Measurements from ENCODE around the gene ALG8.

ALG8 gene

DNA sequence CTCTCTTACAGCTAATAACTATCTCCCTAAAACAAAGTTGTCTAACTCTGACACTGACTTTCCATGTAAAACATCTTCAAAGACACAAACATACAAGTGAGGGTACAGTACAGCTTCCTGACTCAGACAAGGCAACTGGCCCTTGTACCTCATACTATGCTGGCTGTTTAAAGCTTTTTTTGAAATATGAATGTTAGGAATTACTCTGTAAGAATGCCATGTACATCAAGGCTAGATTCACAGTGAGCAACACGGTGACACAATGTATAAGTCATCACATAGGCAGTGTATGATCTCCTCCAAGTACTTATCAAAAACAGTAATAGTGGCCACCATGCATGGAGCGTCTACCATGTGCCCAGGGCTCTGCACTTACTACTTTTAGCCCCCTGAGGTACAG lies 28.6 kb downstream of the ALG8 start:
- Histone ChIP-seq H3K4me3 (ENCODE audit: low read depth in 1 of 2, low read length in 1 of 2) (no peak overlapping the region), H3K27me3 (no peaks in the 10 kb centered on the region), H3K27ac (no peak overlapping the region), H3K4me1 (ENCODE audit: control insufficient read depth in 1 of 2, insufficient read depth in 1 of 2, low read depth in 1 of 2, low read length in 1 of 2) (no peaks in the 10 kb centered on the region), H3K36me3 (peaks cover 31% of the 10 kb centered on the region), H3K9me3 (no peaks in the 10 kb centered on the region)
- TF ChIP-seq CTCF (IDR thresholded peaks at IDR 0.05), result no peak

DNA sequence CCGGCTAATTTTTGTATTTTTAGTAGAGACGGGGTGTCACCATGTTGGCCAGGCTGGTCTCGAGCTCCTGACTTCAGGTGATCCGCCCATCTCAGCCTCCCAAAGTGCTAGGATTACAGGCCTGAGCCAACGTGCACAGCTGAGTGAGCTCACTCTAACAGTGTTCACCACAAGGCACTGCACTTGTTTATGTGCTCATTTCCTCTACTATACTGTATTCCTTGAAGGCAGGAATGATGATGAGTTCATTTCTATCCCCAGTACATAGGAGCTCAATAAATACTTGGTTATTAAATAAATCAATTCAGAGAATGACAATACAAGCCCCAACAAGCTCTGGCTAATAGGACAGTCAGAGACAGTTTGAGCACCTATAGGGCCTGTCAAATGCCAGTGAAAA lies 29.1 kb downstream of the ALG8 start:
- Histone ChIP-seq H3K36me3 (peaks cover 28% of the 10 kb centered on the region), H3K9me3 (no peaks in the 10 kb centered on the region), H3K27me3 (no peaks in the 10 kb centered on the region), H3K27ac (no peak overlapping the region), H3K4me1 (ENCODE audit: control insufficient read depth in 1 of 2, insufficient read depth in 1 of 2, low read depth in 1 of 2, low read length in 1 of 2) (no peaks in the 10 kb centered on the region), H3K4me3 (ENCODE audit: low read depth in 1 of 2, low read length in 1 of 2) (no peak overlapping the region)
- TF ChIP-seq CTCF (IDR thresholded peaks at IDR 0.05), result no peak

GRCh38 chr11:78109081-78110015 lies 30.1 kb downstream of the ALG8 start:
- Histone ChIP-seq H3K9me3 (no peaks in the 10 kb centered on the region), H3K36me3 (peaks cover 27% of the 10 kb centered on the region), H3K27me3 (no peaks in the 10 kb centered on the region), H3K27ac (no peak overlapping the region), H3K4me3 (ENCODE audit: low read depth in 1 of 2, low read length in 1 of 2) (no peak overlapping the region), H3K4me1 (ENCODE audit: control insufficient read depth in 1 of 2, insufficient read depth in 1 of 2, low read depth in 1 of 2, low read length in 1 of 2) (no peaks in the 10 kb centered on the region)
- no peak for TF ChIP-seq CTCF (IDR thresholded peaks at IDR 0.05)

DNA sequence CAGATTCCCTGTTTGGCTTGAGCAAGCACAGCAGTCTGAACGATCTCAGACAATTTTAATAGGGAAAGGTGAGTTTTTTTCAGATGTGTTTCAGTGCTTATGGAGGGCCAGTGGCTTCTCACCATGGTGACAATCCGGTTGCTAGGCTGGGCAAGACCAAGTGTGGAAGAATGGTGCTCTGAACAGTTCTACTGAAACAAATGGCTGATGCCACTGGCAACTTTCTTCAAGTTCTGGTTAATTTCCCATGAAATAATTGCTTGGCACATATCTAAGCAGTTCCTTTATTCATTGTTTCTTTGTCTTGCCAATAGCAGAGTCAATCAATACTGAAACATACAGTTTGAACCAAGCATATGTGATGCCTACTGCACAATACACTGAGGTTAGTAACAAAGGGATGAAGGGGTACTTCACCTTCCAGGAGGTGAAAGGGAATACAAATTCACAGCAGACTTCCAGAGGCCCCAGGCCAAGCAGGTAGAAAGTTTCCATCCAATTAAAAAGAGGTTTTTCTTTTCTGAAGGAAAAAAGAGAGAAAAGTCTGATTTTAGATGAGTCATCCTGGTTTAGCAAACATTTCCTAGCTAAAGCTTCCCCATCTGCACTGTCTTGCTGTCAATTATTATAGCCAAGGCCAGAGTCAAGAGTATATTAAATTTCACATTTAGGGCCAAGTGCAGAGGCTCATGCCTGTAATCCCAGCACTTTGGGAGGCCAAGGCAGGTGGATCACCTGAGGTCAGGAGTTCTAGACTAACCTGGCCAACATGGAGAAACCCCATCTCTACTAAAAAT lies 38.6 kb downstream of the ALG8 start:
- Histone ChIP-seq H3K36me3 (peaks cover 4% of the 10 kb centered on the region), H3K27me3 (no peaks in the 10 kb centered on the region), H3K4me3 (ENCODE audit: low read depth in 1 of 2, low read length in 1 of 2) (no peak overlapping the region), H3K4me1 (ENCODE audit: control insufficient read depth in 1 of 2, insufficient read depth in 1 of 2, low read depth in 1 of 2, low read length in 1 of 2) (no peaks in the 10 kb centered on the region), H3K9me3 (no peaks in the 10 kb centered on the region), H3K27ac (no peak overlapping the region)
- no peak for TF ChIP-seq CTCF (IDR thresholded peaks at IDR 0.05)

- Histone ChIP-seq H3K4me3 (ENCODE audit: low read depth in 1 of 2, low read length in 1 of 2) (no peak overlapping the region), H3K4me1 (ENCODE audit: control insufficient read depth in 1 of 2, insufficient read depth in 1 of 2, low read depth in 1 of 2, low read length in 1 of 2) (no peaks in the 10 kb centered on the region), H3K27ac (no peak overlapping the region), H3K9me3 (no peaks in the 10 kb centered on the region), H3K27me3 (no peaks in the 10 kb centered on the region), H3K36me3 (peaks cover 4% of the 10 kb centered on the region)
- TF ChIP-seq CTCF (IDR thresholded peaks at IDR 0.05), result no peak
Measured at GRCh38 chr11:78100261-78100660, 39.2 kb downstream of the ALG8 start.

All from neutrophil (primary cell).